GM21723 (cell line): ENCODE data around the gene SPANXN4.

Source experiments
- ATAC-seq: cut with Tn5 transposase; IDR thresholded peaks from one replicate; pipeline ENCODE4 v1.9.1; 2021; ENCODE audit warnings: mild to moderate bottlenecking, moderate library complexity; ENCODE audit not compliant: unreplicated experiment

Gene SPANXN4, protein sequence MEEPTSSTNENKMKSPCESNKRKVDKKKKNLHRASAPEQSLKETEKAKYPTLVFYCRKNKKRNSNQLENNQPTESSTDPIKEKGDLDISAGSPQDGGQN

DNA sequence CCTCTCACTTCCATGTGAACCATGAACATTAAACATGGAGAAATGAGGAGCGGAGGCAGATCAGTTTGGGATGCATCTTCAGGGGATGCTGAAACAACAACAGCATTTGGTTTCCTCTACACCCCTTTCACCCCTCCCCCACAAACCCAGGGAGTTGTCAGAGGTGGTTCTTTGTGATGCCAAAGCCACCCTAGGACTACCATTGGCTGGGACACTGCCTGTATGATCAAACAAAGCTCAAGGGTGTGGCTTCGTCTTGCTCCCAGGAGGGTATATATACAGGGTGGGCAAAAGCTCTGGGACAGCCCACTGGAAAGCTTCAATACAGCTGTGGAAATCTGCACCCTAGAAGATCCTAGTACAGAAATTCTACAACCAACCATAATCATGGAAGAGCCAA lies at the start of gene SPANXN4:
TSS of gene SPANXN4 (plus strand) at position 301 of the 400 bp plus-strand sequence. CDS start at position 388, 87 bp downstream.
- ATAC-seq, result no peak

DNA sequence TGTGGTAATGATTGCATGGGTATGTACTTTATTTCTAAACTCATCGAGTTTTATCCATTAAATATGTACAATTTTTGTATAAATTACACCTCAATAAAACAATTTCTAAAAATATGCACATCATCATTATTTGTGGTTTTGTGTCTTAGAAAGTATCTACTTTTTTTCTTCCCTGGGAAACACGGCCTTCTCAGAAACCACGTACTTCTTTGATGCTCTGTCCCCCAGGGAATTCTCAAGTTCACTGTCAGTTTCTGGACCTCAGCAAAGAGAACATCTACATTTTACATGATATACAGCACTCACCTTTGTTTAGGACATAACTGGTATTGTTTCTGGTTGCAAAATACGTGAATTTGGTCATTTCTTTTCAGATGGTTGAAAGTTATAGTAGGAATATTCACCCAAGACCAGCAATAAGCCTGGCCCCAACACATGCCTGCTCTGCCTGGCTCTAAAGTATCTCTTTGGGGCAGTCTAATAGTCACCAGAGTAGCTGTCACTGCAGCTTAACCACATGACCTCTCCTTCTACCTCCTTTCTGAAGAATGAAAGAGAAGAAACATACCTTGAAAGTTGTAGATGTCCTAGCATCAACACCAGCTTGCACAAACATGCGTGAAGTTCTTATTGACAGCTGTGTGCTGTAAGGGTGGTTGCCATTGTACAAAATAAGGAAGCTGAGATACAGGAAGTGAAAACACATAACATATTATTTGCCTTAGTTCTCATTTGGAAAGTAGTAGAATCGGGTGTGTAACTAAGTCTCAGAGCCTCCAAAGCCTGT lies 48.4 kb upstream of the SPANXN4 start:
- peak; percentile 93 for ATAC-seq

DNA sequence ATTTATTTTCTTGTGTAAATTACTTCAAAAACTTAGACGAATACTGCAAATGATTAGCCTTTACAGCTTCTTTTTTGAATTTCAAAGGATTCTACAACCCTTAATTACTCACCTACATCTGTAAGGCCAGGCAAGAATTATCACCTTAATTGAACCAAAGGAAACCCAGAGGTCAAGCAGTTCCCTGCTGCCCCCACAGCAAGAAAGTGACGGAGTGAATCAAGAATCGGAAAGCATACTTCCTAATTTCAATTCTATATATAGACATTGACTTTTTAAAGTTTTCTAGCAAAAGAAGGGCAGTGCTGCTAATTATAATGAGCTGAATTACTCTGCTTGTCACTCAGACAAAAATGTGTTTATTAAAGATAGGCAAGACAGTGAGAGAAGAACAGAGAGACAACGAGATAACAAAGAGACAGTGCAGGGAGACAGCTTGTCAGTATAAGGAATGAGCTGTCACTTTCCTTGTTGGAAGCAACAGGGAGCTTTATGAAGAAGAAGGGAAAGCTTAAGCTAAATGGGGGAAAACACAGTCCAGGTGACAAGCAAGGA lies 47.5 kb upstream of the SPANXN4 start:
- peak; percentile 50 for ATAC-seq

DNA sequence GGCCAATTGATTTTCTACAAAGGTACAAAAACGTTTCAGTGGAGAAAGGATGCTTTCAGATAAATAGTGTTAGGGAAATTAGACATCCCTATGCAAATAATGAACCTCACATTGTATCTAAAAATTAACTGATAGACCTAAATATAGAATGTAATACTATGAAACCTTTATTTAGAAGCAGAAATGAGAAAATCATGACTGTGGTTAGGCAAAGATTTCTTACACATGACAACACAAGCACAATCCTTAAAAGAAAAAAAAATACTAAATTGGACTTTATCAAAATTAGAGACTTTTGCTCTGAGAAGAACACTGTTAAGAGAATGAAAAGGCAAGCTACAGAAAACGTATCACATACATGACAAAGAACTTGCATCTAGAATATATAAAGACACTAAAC lies 43.0 kb upstream of the SPANXN4 start:
- ATAC-seq, result no peak

DNA sequence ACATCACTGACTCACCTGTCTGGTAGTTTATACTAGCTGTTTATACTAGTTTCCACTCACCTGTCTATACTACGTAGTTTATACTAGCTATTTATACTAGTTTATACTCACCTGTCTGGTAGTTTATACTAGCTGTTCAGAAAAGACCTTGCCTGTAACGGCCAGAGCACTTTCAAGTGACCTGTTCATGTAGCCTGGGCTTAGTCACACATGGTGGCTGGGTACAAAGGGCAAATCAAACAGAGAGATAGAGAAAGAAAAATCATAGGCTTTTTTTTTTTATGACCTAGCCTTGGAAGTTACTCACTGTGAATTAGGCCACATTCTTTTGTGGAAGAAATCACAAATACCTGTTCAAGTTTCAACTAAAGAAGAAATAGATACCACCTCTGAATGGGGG lies 30.7 kb upstream of the SPANXN4 start:
- ATAC-seq, result no peak

DNA sequence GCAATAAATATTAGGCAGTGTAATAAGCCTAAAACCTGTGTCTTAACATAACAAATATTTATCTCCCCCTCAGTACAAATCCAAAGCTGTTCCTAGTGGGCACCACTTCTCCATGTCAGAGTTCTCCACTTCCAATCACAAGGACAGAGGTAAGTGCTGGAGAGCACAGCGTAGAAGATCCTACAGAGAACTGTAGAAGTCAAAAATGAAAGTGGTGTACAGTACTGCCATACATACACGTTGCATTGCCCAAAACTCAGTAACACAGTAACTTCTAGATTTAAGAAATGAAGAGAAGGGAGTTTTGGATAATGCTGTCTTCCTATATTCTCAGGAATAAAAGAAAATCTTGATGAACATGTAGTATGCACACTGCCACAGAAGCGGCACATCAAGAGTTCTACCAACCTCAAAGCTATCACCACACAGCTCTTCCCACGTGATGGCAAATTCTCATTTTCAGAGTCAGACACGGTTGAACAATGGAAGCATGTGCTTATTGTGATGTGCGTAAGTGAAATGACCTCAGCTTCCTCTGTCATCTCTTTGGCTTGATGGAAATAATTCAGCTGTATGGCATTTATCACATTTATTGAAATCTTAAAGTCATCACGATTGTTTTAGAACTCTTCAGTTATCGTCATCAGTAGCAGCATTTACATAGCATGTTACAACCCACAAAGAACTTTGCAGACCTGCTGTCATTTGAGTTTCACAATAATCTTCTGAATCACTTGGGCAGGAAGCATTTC lies 27.1 kb upstream of the SPANXN4 start:
- no peak for ATAC-seq

DNA sequence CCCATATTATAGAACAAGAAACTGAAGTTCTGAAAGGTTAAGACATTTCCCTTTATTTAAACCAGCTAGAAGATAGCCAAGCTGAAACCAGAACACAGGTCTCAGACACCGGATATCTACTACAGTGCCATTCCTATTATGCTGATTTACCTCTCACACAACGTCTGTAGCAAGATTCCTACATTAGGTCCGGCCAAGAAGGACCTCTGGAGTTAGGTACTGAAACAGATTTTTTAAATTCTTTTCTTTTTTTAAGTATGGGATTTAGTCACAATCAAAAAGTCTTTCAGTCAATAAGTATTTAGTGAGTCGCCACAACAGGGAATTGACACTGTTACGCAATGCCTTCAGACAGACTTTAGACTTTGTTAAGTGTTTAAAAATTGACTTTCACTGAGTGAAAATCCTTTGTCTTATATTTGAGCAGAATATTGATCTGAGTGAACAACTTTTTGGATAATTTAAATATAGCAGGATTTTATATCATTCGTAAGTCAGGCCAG lies 26.5 kb upstream of the SPANXN4 start:
- ATAC-seq, result no peak

DNA sequence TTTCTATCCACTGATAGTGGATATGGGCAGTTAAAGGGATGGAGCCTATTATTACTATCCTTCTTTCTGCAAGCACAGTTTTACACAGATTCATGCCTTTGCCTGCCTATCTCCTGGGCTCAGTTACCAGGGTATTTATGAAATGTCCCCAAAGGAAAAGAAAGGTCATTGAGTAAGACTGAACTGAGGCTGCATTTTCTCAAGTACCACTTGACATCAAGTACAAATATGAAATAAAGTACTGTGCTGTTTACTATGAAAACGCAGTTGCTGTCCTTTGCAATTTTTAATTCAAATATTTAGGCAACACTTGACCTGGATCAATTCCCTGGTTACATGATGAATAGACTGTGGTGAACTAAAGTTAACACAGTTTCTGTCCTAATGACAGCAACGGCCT lies 23.5 kb upstream of the SPANXN4 start:
- no peak for ATAC-seq

DNA sequence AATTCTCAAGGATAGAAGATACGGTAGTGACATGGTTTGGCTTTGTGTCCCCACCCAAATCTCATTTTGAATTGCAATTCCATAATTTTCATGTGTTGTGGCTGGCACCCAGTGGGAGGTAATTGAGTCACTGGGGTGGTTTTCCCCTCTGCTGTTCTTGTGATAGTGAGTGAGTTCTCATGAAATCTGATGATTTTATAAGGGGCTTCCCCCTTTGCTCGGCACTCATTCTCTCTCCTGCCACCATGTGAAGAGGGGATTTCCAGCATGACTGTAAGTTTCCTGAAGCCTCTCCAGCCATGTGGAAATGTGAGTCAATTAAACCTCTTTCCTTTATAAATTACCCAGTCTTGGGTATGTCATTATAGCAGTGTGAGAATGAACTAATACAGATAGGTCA lies 8.5 kb upstream of the SPANXN4 start:
- no peak for ATAC-seq

DNA sequence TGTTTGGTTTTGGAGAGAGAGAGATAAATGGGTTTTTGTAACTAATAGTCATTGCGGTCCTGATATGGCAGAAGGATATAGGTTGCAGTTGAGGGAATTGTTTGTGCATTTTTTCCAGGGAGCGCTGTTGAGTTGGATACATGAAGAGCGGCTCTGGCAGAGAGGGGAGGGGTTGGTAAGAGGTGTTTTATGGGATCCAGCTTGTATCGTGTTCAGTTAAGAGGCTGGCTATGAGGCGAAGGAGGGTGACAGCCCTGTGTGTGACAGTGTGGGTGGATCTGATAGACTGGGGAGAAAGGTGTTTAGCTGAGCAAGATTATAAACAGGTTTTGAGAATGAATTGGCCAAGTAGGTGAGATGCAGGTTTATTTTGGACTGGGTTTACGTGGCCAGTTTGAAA lies 1.5 kb downstream of the SPANXN4 start:
- no peak for ATAC-seq

DNA sequence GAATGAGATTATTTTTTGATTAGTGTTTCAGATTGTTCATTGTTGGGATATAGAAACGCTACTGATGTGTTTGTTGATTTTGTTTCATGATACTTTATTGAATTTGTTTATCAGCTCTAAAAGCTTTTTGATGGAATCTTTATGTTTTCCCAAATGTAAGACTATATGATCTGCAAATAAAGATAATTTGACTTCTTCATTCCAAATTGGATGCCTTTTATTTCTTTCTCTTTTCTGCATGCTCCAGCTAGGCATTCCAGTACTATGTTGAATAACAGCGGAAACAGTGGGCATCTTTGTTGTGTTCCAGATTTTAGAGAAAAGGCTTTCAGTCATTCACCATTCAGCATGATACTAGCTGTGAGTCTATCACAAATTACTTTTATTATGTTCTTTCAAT lies 21.8 kb downstream of the SPANXN4 start:
- ATAC-seq, result no peak

DNA sequence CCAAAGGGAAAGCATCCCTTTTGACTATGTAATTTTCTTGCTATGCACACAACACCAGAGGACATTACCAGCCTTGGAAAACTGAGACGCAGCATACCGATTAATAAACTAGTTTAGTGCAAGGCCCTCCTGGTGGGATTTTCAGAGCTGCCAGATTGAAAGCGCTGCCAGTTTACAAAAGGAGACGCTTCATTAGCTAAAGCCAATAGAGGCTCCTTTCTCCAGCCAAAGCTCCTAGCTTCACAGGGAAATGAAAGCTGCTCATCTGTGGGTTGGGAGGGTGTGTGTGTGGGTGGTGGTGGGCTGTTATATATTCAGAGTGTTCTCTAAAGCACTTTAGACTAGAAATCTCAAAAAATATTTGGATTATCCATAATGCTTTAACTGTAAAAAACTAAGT lies 32.4 kb downstream of the SPANXN4 start:
- no peak for ATAC-seq

DNA sequence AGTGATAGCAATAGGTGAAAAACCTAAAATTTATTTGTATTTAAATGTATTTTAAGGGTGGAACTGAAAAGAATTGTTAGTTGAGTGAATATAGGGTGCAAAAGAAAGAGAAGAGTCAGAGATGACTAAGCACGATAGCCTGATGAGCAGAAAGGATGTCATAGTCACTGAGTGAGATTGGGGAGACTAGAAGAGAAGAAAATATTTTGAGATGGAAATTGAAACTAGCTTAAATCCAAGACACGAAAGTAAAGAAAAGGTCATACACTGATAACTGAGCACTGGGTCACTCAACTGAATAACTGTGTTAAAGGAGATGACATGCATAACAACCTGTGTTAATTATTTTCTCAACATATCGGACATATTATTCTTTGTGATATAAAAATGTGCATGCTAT lies 55.5 kb downstream of the SPANXN4 start:
- ATAC-seq, result no peak

DNA sequence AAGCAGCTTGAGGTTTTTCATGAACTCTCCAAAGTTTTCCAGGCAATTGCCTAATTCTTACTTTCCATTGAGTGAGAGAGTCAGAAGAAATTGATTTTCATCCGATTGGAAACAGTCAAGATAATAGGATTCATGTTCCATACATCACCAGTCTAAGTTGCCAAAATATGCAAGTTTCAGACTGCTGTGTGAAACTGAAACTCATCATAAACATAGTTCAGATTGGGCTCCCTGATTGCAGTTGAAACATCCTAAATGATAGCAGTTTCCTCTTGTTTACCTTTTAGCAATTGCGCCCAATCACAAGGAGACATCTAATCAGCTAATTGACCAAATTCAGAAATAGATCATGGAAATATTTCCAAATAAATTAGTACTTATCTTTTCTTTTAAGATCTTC lies 56.8 kb downstream of the SPANXN4 start:
- ATAC-seq, result no peak
